ENCODE results near the gene RNF187.
"Not testable (repeated sequence)": the region's sequence is repeated elsewhere in the genome, so short reads cannot be mapped to it uniquely, and the experiment has no call there.

Gene RNF187

DNA sequence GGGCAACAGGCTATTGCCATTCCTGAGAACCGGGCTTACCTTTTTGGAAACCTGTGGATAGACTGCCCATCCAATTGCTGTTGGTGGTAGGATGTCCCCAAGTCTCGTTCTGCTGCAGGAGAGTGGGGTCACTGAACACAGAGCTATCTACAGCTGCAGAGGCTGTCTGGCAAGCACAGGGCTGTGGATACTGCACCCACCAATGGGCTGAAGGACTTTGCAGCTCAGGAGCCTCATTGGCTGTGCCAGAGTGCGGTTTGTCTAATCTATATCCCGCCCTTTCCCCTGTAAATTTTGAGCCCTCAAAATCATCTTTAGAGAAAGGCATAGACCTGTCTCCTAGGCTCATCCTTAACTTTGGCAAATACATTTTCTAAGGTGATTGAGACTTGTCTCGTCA, 15.3 kb downstream of the RNF187 start:
- Mint-ChIP-seq H3K9me3 (peaks cover 25% of the 10 kb centered on the region), H3K27me3 (ENCODE audit: low read depth, poor library complexity) (peaks cover 53% of the 10 kb centered on the region), H3K27ac (no peak overlapping the region), H3K4me1 (peaks cover 9% of the 10 kb centered on the region), H3K4me3 (no peak overlapping the region), H3K36me3 (ENCODE audit: low read depth) (no peaks in the 10 kb centered on the region)
- TF ChIP-seq, protein P1, sequence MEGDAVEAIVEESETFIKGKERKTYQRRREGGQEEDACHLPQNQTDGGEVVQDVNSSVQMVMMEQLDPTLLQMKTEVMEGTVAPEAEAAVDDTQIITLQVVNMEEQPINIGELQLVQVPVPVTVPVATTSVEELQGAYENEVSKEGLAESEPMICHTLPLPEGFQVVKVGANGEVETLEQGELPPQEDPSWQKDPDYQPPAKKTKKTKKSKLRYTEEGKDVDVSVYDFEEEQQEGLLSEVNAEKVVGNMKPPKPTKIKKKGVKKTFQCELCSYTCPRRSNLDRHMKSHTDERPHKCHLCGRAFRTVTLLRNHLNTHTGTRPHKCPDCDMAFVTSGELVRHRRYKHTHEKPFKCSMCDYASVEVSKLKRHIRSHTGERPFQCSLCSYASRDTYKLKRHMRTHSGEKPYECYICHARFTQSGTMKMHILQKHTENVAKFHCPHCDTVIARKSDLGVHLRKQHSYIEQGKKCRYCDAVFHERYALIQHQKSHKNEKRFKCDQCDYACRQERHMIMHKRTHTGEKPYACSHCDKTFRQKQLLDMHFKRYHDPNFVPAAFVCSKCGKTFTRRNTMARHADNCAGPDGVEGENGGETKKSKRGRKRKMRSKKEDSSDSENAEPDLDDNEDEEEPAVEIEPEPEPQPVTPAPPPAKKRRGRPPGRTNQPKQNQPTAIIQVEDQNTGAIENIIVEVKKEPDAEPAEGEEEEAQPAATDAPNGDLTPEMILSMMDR (IDR thresholded peaks at IDR 0.05) = no peak
- DNase-seq = no peak

- not testable (repeated sequence) for H3K27ac Mint-ChIP-seq; DNase-seq; H3K4me3 Mint-ChIP-seq; H3K36me3 Mint-ChIP-seq (ENCODE audit: low read depth); H3K4me1 Mint-ChIP-seq
- peaks cover 42% of the 10 kb centered on the region for H3K9me3 Mint-ChIP-seq
- H3K27me3 Mint-ChIP-seq (ENCODE audit: low read depth, poor library complexity) = peaks cover 76% of the 10 kb centered on the region
Measured at GRCh38 chr1:228505944-228506343, 18.8 kb downstream of the RNF187 start.

GRCh38 chr1:228507961-228508652, 20.9 kb downstream of the RNF187 start:
- H3K9me3 Mint-ChIP-seq = peaks cover 42% of the 10 kb centered on the region
- H3K27ac Mint-ChIP-seq = no peak overlapping the region
- no peaks in the 10 kb centered on the region for H3K4me1 Mint-ChIP-seq
- H3K27me3 Mint-ChIP-seq (ENCODE audit: low read depth, poor library complexity) = peaks cover 86% of the 10 kb centered on the region
- DNase-seq = no peak
- H3K4me3 Mint-ChIP-seq = no peak overlapping the region
- no peaks in the 10 kb centered on the region for H3K36me3 Mint-ChIP-seq (ENCODE audit: low read depth)
- TF ChIP-seq, protein P1 (IDR thresholded peaks at IDR 0.05) = no peak

DNA sequence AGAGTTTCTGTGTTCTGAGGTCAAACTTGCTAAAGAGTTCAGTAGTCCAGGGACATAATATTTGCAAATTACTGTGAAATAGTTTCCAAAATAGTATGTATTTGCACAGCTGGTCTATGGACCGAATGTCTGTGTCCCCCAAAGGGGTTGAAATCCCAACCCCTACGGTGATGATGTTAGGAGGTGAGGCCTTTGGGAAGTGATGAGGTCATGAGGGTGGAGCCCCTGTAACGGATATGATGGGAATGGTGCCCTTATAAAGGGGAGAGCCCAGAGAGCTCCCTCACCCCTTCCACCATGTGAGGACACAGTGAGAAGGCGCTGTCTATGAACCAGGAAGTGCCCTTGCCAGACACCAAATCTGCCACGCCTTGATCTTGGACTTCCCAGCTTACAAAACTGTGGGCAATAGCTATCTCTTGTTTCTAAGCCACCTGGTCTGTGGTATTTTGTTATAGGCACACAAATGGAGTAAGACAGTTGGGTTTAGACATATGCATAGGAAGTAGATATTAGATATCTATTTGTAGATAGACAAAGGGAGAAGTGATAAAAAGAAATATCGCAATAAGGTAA, 21.7 kb downstream of the RNF187 start:
- peaks cover 86% of the 10 kb centered on the region for H3K27me3 Mint-ChIP-seq (ENCODE audit: low read depth, poor library complexity)
- DNase-seq = no peak
- no peaks in the 10 kb centered on the region for H3K36me3 Mint-ChIP-seq (ENCODE audit: low read depth)
- H3K9me3 Mint-ChIP-seq = peaks cover 42% of the 10 kb centered on the region
- H3K27ac Mint-ChIP-seq = no peak overlapping the region
- H3K4me3 Mint-ChIP-seq = no peak overlapping the region
- TF ChIP-seq, protein P1 (IDR thresholded peaks at IDR 0.05) = no peak
- H3K4me1 Mint-ChIP-seq = no peaks in the 10 kb centered on the region

- TF ChIP-seq, protein P1 (IDR thresholded peaks at IDR 0.05) = no peak
- Mint-ChIP-seq H3K36me3 (ENCODE audit: low read depth) (no peaks in the 10 kb centered on the region), H3K4me1 (no peaks in the 10 kb centered on the region), H3K27ac (no peak overlapping the region), H3K4me3 (no peak overlapping the region), H3K27me3 (ENCODE audit: low read depth, poor library complexity) (peaks cover 84% of the 10 kb centered on the region), H3K9me3 (peaks cover 31% of the 10 kb centered on the region)
- DNase-seq = no peak
Measured at GRCh38 chr1:228510101-228510802, 23.1 kb downstream of the RNF187 start.

- H3K27me3 Mint-ChIP-seq (ENCODE audit: low read depth, poor library complexity) = peaks cover 84% of the 10 kb centered on the region
- DNase-seq = no peak
- H3K36me3 Mint-ChIP-seq (ENCODE audit: low read depth) = no peaks in the 10 kb centered on the region
- TF ChIP-seq, protein P1 (IDR thresholded peaks at IDR 0.05) = no peak
- H3K9me3 Mint-ChIP-seq = peaks cover 25% of the 10 kb centered on the region
- no peak overlapping the region for H3K27ac Mint-ChIP-seq
- H3K4me1 Mint-ChIP-seq = no peaks in the 10 kb centered on the region
- H3K4me3 Mint-ChIP-seq = no peak overlapping the region
Measured at GRCh38 chr1:228510803-228511413, 23.7 kb downstream of the RNF187 start.

Data from nephron progenitor cell (in vitro differentiated cells).